HG02759 (cell line): ENCODE results near the gene GAGE12F.
"Not testable (repeated sequence)": the region's sequence is repeated elsewhere in the genome, so short reads cannot be mapped to it uniquely, and the experiment has no call there.

Source experiments
- ATAC-seq: cut with Tn5 transposase; IDR thresholded peaks from one replicate; pipeline ENCODE4 v1.9.1; 2021; ENCODE audit warnings: mild to moderate bottlenecking, moderate library complexity; ENCODE audit not compliant: unreplicated experiment

Gene GAGE12F

GRCh38 chrX:49560542-49560941, at the start of gene GAGE12F:
Gene GAGE12F (plus strand): TSS chrX:49560842. CDS start chrX:49561997, 1,155 bp downstream.
- ATAC-seq, result not testable (repeated sequence)

DNA sequence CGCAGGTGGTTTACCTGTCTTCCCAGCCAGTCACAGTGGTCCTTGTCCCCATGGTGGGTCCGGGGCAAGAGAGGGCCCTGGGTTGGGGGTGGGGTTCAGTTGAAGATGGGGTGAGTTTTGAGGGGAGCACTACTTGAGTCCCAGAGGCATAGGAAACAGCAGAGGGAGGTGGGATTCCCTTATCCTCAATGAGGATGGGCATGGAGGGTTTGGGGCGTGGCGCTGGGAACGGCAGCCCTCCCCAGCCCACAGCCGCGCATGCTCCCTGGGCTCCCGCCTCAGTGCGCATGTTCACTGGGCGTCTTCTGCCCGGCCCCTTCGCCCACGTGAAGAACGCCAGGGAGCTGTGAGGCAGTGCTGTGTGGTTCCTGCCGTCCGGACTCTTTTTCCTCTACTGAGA, 28.8 kb upstream of the GAGE12F start, which contains the start of gene GAGE12C:
Gene GAGE12C (plus strand): TSS at position 301 of the 400 bp plus-strand sequence. CDS start 1,155 bp downstream, outside the sequence.
- ATAC-seq, result not testable (repeated sequence)

DNA sequence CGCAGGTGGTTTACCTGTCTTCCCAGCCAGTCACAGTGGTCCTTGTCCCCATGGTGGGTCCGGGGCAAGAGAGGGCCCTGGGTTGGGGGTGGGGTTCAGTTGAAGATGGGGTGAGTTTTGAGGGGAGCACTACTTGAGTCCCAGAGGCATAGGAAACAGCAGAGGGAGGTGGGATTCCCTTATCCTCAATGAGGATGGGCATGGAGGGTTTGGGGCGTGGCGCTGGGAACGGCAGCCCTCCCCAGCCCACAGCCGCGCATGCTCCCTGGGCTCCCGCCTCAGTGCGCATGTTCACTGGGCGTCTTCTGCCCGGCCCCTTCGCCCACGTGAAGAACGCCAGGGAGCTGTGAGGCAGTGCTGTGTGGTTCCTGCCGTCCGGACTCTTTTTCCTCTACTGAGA, 19.2 kb upstream of the GAGE12F start, which contains the start of gene GAGE12D:
Gene GAGE12D (plus strand): TSS at position 301 of the 400 bp plus-strand sequence. CDS start 1,155 bp downstream, outside the sequence.
- ATAC-seq, result not testable (repeated sequence)

- not testable (repeated sequence) for ATAC-seq
Measured at GRCh38 chrX:49550989-49551388, 9.7 kb upstream of the GAGE12F start, which contains the start of gene GAGE12E. Gene GAGE12E (plus strand): TSS chrX:49551289. CDS start chrX:49552444, 1,155 bp downstream.

- not testable (repeated sequence) for ATAC-seq
Measured at GRCh38 chrX:49568728-49569127, 8.1 kb downstream of the GAGE12F start.

DNA sequence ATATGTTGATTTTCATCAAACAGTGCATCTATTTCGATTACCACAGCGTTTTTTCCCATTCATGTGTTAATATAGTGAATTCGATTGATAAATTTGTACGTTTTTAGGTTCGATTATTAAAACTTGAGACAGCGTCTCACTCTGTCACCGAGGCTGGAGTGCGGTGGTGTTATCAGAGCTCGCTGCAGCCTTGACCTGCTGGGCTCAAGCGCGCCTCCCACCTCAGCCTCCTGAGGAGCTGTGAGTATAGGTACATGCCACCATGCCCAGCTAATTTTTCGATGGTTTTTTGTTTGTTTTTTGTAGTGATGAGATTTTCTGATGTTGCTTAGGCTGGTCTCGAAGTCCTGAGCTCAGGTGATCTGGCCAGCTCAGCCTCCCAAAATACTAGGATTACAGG, 8.5 kb downstream of the GAGE12F start:
- ATAC-seq, result not testable (repeated sequence)

GRCh38 chrX:49570100-49570499, 9.5 kb downstream of the GAGE12F start, which contains the start of gene GAGE12G:
Gene GAGE12G (plus strand): TSS chrX:49570400. CDS start chrX:49571555, 1,155 bp downstream.
- ATAC-seq, result not testable (repeated sequence)

DNA sequence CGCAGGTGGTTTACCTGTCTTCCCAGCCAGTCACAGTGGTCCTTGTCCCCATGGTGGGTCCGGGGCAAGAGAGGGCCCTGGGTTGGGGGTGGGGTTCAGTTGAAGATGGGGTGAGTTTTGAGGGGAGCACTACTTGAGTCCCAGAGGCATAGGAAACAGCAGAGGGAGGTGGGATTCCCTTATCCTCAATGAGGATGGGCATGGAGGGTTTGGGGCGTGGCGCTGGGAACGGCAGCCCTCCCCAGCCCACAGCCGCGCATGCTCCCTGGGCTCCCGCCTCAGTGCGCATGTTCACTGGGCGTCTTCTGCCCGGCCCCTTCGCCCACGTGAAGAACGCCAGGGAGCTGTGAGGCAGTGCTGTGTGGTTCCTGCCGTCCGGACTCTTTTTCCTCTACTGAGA, 19.0 kb downstream of the GAGE12F start, which contains the start of gene GAGE12H:
Gene GAGE12H (plus strand): TSS at position 301 of the 400 bp plus-strand sequence. CDS start 1,155 bp downstream, outside the sequence.
- ATAC-seq, result not testable (repeated sequence)

DNA sequence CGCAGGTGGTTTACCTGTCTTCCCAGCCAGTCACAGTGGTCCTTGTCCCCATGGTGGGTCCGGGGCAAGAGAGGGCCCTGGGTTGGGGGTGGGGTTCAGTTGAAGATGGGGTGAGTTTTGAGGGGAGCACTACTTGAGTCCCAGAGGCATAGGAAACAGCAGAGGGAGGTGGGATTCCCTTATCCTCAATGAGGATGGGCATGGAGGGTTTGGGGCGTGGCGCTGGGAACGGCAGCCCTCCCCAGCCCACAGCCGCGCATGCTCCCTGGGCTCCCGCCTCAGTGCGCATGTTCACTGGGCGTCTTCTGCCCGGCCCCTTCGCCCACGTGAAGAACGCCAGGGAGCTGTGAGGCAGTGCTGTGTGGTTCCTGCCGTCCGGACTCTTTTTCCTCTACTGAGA, 28.6 kb downstream of the GAGE12F start, which contains the start of gene GAGE2A:
Gene GAGE2A (plus strand): TSS at position 301 of the 400 bp plus-strand sequence. CDS start 1,155 bp downstream, outside the sequence.
- not testable (repeated sequence) for ATAC-seq

DNA sequence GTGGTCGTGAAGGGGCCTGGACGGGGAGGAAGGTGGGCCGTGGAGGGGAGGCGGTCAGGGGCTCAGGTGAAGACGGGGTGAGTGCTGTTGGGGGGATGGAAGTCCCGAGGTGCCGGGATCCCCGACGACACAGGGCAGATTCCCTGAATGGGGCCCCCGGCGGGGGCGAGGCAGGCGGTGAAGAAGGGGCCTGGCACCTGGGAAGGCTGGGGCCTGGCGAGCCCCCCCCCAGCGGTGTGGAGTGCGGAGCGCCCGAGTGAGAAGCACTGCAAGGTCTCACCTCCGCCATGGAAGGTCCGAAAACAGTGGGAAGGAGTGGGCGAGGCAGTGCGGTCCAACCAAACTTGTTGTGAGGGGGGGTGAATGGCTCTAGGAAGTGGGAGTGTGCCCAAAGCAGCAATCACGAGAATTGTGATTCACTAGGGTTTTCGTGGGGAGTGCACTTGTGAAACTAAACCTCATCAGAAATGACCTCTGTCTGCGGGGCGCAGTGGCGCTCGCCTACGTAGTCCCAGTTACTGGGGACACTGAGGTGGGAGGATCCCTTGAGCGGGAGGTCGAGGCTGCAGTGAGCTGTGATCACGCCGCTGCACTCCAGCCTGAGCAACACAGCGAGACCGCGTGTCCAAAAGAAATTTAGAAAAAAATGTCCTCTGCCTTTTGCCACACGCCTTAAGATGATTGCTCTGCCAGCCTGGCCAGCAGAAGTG, 29.3 kb downstream of the GAGE12F start:
- ATAC-seq, result not testable (repeated sequence)

- not testable (repeated sequence) for ATAC-seq
Measured at GRCh38 chrX:49590488-49590887, 29.8 kb downstream of the GAGE12F start.

DNA sequence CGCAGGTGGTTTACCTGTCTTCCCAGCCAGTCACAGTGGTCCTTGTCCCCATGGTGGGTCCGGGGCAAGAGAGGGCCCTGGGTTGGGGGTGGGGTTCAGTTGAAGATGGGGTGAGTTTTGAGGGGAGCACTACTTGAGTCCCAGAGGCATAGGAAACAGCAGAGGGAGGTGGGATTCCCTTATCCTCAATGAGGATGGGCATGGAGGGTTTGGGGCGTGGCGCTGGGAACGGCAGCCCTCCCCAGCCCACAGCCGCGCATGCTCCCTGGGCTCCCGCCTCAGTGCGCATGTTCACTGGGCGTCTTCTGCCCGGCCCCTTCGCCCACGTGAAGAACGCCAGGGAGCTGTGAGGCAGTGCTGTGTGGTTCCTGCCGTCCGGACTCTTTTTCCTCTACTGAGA, 38.1 kb downstream of the GAGE12F start, which contains the start of gene GAGE1:
Gene GAGE1 (plus strand): TSS at position 301 of the 400 bp plus-strand sequence. CDS start 1,155 bp downstream, outside the sequence.
- ATAC-seq, result not testable (repeated sequence)

DNA sequence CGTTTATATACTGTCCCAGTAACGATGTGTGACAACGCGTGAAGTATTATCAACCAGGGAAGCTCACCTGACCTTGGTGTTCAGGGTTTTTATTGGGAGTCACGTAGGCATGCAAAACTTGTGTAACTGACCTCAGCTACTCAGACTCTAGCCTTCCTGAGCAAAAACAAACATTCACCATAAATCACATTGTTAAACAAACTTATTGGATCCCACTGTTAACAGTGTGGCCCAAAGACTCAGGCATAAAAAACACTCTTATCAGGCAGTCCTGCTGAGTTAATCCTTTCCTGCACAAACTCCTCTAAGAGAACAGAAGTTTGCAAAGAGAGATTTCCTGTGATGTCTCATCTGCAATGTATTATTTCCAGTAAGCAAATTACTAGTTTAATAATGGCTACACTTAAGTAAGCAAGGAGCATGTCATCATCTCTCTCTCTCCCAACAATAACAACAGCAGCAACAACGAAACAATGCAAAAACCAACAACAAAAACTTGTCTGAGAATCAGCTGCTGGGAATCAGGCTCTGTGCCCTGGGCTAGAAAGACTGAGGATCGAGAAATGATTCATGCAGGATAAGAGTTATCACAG, 50.2 kb downstream of the GAGE12F start:
- no peak for ATAC-seq
